GM18951 (cell line): ENCODE measurements around the gene CDC42BPA.
"Not testable (repeated sequence)": the region's sequence is repeated elsewhere in the genome, so short reads cannot be mapped to it uniquely, and the experiment has no call there.

Experiments
- POLR2A ChIP-seq: IDR thresholded peaks from 4 replicates; pipeline ENCODE4 v1.6.1; 2011; ENCODE audit warnings: mild to moderate bottlenecking; ENCODE audit not compliant: insufficient read length, insufficient read depth; ENCODE audit errors: extremely low read depth
- in situ Hi-C: fragments of 300-500 bp; cut with MboI; formaldehyde crosslinking; loops from one replicate; pipeline ENCODE4 v1.12.0; 2022; ENCODE audit warnings: low sequenced_read_pairs, mixed read lengths, inconsistent platforms; ENCODE audit not compliant: unreplicated experiment

The CDC42BPA gene

GRCh38 chr1:227245613-227246320 is 72.5 kb downstream of the CDC42BPA start:
- in situ Hi-C loops: no loop called here
- no peak for TF ChIP-seq POLR2A

GRCh38 chr1:227244339-227245118 is 73.8 kb downstream of the CDC42BPA start:
- in situ Hi-C loops: no loop called here
- TF ChIP-seq POLR2A: no peak

- in situ Hi-C loops: no loop called here
- no peak for TF ChIP-seq POLR2A
Observed at GRCh38 chr1:227242811-227243682, 75.2 kb downstream of the CDC42BPA start.

- no peak for TF ChIP-seq POLR2A
- in situ Hi-C loops: no loop called here
Observed at GRCh38 chr1:227240983-227241382, 77.3 kb downstream of the CDC42BPA start.

- in situ Hi-C loops: no loop called here
Observed at GRCh38 chr1:227234998-227235405, 83.3 kb downstream of the CDC42BPA start.

GRCh38 chr1:227231128-227231527 is 87.2 kb downstream of the CDC42BPA start:
- in situ Hi-C loops: not testable (repeated sequence)

More at GRCh38 chr1:227234998-227235405, 83.3 kb downstream of the CDC42BPA start:
- TF ChIP-seq POLR2A: no peak

- in situ Hi-C loops: no loop called here
- no peak for TF ChIP-seq POLR2A
Observed at GRCh38 chr1:227228201-227228600, 90.1 kb downstream of the CDC42BPA start.

- TF ChIP-seq POLR2A: no peak
- in situ Hi-C loops: no loop called here
Observed at GRCh38 chr1:227227761-227228160, 90.5 kb downstream of the CDC42BPA start.

- in situ Hi-C loops: no loop called here
- TF ChIP-seq POLR2A: no peak
Observed at GRCh38 chr1:227225715-227226346, 92.5 kb downstream of the CDC42BPA start.

- in situ Hi-C loops: no loop called here
Observed at GRCh38 chr1:227223171-227223806, 95.0 kb downstream of the CDC42BPA start.

GRCh38 chr1:227219715-227220292 is 98.5 kb downstream of the CDC42BPA start:
- TF ChIP-seq POLR2A: no peak

More at GRCh38 chr1:227223171-227223806, 95.0 kb downstream of the CDC42BPA start:
- no peak for TF ChIP-seq POLR2A

GRCh38 chr1:227218870-227219573 is 99.3 kb downstream of the CDC42BPA start:
- in situ Hi-C loops: no loop called here
- TF ChIP-seq POLR2A: no peak

More at GRCh38 chr1:227219715-227220292, 98.5 kb downstream of the CDC42BPA start:
- in situ Hi-C loops: no loop called here
